ENCODE data around the gene LRMDA. TPM values are rescaled to one million over a fixed set of nuclear protein-coding genes. Genes with fewer than 3 reads are reported as not detected.

LRMDA gene
- not detected for total RNA-seq

DNA sequence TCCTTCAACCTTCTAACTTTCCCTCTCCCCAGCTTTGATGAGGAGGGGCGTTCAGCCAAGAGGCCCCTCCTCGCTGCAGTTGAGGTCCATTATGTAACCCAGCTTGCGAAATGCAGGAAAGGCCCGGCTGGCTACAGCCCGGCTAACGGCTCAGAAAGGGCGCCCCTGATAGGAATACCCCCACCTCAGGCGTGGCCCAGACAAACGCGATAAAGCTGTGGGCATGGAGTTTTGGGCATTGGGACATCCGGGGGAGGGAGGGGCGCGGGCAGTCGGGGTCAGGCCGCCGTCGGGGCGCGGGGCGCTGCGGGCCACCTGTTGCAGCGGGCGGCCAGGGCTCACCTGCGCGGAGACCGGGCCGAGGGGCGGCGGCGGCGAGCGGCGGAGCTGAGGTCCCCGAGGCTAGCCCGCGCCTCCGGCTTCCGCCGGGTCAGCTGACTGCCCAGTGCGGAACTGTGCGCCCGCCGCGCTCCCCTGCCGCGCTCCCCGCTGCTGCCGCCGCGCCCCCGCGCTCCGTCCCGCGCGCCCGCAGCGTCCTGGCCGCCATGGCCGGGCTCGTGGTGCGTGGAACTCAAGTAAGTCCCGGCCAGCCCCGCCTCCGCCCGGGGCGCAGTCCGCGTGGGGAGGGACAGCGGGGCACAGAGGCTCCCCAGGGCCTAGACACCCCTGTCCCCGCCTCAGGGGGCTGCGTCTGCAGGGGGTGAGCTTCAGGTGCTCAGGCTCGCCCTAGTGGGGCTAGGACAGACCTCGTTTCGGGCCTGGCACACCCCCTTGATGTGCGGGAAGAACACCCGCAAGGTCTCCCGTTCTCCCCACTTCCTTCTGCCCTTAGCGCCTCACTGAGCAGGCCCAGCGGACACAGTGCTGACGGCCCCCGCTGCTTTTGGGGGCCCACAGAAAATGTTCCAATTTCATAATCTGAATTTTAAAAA is at the start of gene LRMDA:
Gene LRMDA (plus strand): TSS at position 445 of the 932 bp plus-strand sequence.
- DNase-seq = no peak
- Mint-ChIP-seq H3K27me3 (peaks cover 53% of the 10 kb centered on the region), H3K4me1 (peaks cover 2% of the 10 kb centered on the region), H3K9me3 (no peaks in the 10 kb centered on the region), H3K36me3 (ENCODE audit: low read depth) (peaks cover 2% of the 10 kb centered on the region), H3K27ac (no peak within 1 kb of the TSS), H3K4me3 (no peak within 1 kb of the TSS)
- CTCF ChIA-PET = no interaction called here
- POLR2A ChIA-PET = no interaction called here

DNA sequence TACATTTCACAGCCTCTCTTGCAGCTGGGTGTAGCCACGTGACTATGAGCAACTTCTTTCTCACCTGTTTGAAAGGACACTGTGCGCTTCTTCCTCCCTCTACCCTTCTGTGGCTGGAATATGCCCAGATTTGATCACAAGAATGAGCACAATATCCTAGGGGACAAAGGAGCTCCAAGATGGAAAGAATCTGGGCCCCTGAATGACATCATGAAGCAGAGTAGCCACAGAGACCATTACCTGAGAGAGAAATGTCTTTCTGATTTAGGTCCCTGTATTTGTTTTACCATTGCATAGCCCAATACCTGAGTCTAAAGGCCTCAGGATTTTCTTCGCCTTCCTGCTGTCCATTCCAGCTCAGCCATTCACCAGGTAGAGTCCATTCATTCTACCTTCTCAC is 45.3 kb upstream of the LRMDA start:
- no peaks in the 10 kb centered on the region for H3K4me1 Mint-ChIP-seq
- CTCF ChIA-PET = no interaction called here

DNA sequence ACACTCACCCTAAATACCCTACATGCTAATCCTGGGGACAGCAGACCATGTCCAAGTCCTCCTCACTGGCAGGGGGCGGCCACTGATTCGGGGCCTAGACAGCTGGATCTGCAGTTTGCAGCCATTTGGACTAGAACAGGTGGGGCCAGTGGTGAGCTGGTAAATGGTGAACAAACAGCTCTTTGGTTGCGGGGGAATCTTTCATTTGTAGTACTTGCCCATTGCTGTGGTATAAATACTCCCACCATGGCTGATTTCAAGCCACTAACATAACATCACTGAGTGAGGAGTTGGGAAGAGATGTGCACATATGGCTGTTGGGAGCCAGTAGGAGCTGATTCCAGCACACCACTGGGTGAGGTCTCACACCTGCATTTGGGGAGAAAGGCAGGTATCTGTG is 43.3 kb upstream of the LRMDA start:
- Mint-ChIP-seq H3K36me3 (ENCODE audit: low read depth) (no peaks in the 10 kb centered on the region), H3K27ac (no peak overlapping the region), H3K9me3 (no peaks in the 10 kb centered on the region), H3K4me3 (no peak overlapping the region), H3K4me1 (no peaks in the 10 kb centered on the region), H3K27me3 (peaks cover 11% of the 10 kb centered on the region)
- ChIA-PET CTCF (no interaction called here), POLR2A (no interaction called here)
- DNase-seq = no peak

More for the DNA sequence above, 45.3 kb upstream of the LRMDA start:
- POLR2A ChIA-PET = no interaction called here
- H3K27me3 Mint-ChIP-seq = no peaks in the 10 kb centered on the region
- no peaks in the 10 kb centered on the region for H3K36me3 Mint-ChIP-seq (ENCODE audit: low read depth)
- H3K27ac Mint-ChIP-seq = no peak overlapping the region
- no peak overlapping the region for H3K4me3 Mint-ChIP-seq
- no peak for DNase-seq
- H3K9me3 Mint-ChIP-seq = no peaks in the 10 kb centered on the region

- peaks cover 28% of the 10 kb centered on the region for H3K27me3 Mint-ChIP-seq
- POLR2A ChIA-PET = no interaction called here
- no peak overlapping the region for H3K27ac Mint-ChIP-seq
- H3K4me1 Mint-ChIP-seq = peaks cover 5% of the 10 kb centered on the region
- no peak for DNase-seq
- CTCF ChIA-PET = no interaction called here
- no peaks in the 10 kb centered on the region for H3K9me3 Mint-ChIP-seq
- no peaks in the 10 kb centered on the region for H3K36me3 Mint-ChIP-seq (ENCODE audit: low read depth)
- no peak overlapping the region for H3K4me3 Mint-ChIP-seq
Measured at GRCh38 chr10:75390178-75390577, 41.2 kb upstream of the LRMDA start.

- H3K27me3 Mint-ChIP-seq = peaks cover 34% of the 10 kb centered on the region
Measured at GRCh38 chr10:75392271-75392670, 39.2 kb upstream of the LRMDA start.

DNA sequence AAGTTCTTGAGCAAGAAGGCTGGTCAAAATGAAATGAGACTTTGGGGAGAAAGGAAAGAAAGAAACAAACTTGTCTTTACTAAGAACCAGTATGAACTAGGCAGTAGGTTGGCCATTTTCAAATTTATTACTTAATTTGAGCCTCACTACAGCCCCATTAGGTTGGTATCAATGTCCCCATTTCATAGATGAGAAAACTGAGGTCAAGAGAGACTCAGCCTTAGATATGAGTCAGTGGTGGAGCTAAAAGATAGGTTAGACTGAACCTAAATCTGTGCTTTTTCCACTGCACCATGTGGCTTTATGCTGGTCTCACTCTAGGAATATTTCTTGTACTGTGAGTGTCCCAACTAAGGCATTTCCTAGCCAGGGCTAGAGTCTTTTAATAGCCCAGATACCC is 38.7 kb upstream of the LRMDA start:
- no peak overlapping the region for H3K4me3 Mint-ChIP-seq
- CTCF ChIA-PET = no interaction called here
- POLR2A ChIA-PET = no interaction called here
- H3K4me1 Mint-ChIP-seq = peaks cover 5% of the 10 kb centered on the region
- DNase-seq = no peak
- no peaks in the 10 kb centered on the region for H3K9me3 Mint-ChIP-seq
- peaks cover 39% of the 10 kb centered on the region for H3K27me3 Mint-ChIP-seq
- no peak overlapping the region for H3K27ac Mint-ChIP-seq
- H3K36me3 Mint-ChIP-seq (ENCODE audit: low read depth) = no peaks in the 10 kb centered on the region

More at GRCh38 chr10:75392271-75392670, 39.2 kb upstream of the LRMDA start:
- H3K27ac Mint-ChIP-seq = no peak overlapping the region
- ChIA-PET POLR2A (no interaction called here), CTCF (no interaction called here)
- H3K4me3 Mint-ChIP-seq = no peak overlapping the region
- peaks cover 5% of the 10 kb centered on the region for H3K4me1 Mint-ChIP-seq
- no peaks in the 10 kb centered on the region for H3K36me3 Mint-ChIP-seq (ENCODE audit: low read depth)
- H3K9me3 Mint-ChIP-seq = no peaks in the 10 kb centered on the region
- no peak for DNase-seq

DNA sequence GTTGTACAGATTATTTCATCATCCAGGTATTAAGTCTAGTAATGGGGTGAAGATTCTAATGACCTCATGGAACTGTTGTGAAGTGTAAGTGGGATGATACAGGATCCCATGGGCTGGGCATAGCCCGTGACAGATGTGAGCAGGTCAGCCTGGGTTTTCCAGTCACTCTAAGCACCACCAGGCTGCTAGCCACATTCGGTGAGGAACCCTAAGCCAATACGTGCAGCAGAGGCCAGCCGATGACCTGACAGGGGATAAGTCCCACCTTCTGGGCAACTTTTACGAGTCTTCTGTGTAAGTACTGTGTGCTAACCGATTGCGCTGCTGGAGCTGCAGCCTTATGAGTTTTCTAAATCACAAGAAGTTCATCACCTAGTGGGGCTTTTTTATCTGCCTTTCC is 37.2 kb upstream of the LRMDA start:
- Mint-ChIP-seq H3K9me3 (no peaks in the 10 kb centered on the region), H3K4me1 (peaks cover 5% of the 10 kb centered on the region), H3K27ac (no peak overlapping the region), H3K27me3 (peaks cover 44% of the 10 kb centered on the region), H3K36me3 (ENCODE audit: low read depth) (no peaks in the 10 kb centered on the region), H3K4me3 (no peak overlapping the region)
- ChIA-PET CTCF (no interaction called here), POLR2A (no interaction called here)
- DNase-seq = no peak

DNA sequence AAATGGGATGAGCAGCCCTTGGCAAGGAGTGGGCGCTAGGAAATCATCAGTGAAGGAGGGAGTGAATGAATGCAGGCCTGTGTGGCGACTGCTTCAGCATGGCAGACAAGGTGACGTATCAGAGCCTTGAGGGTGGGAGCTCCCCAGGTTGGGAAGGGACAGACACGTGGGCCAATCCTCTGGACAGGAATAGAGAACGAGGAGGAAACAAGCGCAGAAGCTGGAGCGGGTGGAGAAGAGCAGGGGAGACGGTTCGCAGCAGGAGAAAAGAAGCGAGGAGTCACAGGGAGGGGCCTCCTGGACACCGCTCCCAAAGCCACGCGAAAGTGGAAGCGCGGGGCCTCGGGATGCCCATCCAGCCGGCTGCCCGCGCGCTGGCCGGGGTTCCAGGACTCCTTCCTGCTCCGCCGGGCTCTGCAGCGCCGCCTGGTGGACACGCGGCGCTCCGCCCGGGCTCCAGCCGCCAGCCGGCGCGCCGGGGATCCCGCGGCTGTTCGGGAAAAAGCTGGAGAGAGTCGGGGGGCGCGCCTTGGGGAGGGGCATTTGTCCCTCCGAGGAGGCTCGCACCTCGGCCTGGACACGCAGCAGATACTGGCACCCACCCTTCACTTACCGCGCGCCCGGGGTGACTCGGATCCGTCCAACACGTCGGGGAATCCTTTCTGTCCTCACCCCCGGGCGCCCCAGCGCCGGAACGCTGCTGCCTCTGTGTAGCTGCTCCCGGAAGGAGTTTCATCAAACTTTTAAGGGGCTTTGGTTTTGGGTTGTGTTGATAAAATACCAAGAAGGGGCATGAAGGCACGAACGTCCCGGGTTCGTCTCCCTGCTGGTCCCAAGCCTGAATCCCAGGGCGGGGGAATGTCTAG is 36.1 kb upstream of the LRMDA start:
- peaks cover 8% of the 10 kb centered on the region for H3K4me1 Mint-ChIP-seq
- CTCF ChIA-PET = no interaction called here
- no peaks in the 10 kb centered on the region for H3K36me3 Mint-ChIP-seq (ENCODE audit: low read depth)
- no peaks in the 10 kb centered on the region for H3K9me3 Mint-ChIP-seq
- POLR2A ChIA-PET = no interaction called here
- DNase-seq = peak; percentile 17
- no peak overlapping the region for H3K4me3 Mint-ChIP-seq
- peaks cover 49% of the 10 kb centered on the region for H3K27me3 Mint-ChIP-seq
- no peak overlapping the region for H3K27ac Mint-ChIP-seq

GRCh38 chr10:75395932-75396630 is 35.3 kb upstream of the LRMDA start:
- peaks cover 57% of the 10 kb centered on the region for H3K27me3 Mint-ChIP-seq
- CTCF ChIA-PET = no interaction called here
- peaks cover 14% of the 10 kb centered on the region for H3K4me1 Mint-ChIP-seq
- no peaks in the 10 kb centered on the region for H3K9me3 Mint-ChIP-seq
- POLR2A ChIA-PET = no interaction called here
- no peaks in the 10 kb centered on the region for H3K36me3 Mint-ChIP-seq (ENCODE audit: low read depth)
- DNase-seq = no peak
- no peak overlapping the region for H3K4me3 Mint-ChIP-seq
- H3K27ac Mint-ChIP-seq = no peak overlapping the region

DNA sequence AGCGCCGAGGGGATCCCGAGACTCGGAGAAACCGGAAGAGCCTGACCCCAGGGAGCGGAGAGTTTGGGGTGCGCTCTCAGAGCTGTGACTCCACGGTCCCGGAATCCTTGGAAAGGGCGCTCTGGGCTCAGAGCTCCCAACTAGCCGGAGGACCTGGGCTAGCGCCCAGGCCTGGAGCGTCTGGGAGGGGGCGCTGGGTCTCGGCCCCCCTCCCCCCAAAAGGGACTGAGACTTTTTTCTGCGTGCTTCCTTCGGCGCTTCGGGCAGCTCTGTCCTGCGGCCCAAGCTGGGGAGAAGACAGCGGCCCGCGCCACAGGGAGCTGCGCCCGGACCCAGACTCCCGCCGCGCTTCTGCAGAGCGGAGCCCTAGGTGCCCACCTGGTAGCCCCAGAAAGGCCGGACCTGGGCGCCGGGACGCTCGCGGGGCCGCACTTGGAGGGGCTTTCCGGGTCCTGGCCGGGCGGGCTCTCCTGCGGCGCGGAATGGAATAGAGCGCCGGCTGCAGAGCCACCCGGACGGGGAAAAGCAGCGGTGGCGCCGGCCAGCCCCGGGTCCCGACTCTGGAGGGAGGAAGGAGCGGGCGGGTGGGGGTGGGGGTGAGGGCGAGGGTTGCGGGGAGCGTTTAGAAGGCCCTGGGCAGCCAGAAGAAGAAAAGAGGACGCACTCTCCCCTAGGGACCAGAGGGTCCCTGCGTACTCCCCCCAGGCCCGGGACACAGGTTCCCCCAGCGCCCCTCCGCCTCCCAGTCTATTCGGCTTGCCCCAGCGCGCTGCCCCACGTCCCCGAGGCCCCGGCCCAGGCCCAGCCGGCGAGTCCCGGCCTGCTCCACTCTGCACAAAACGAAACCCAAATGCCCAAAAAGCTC is 34.6 kb upstream of the LRMDA start:
- DNase-seq = no peak
- H3K27ac Mint-ChIP-seq = no peak overlapping the region
- peaks cover 15% of the 10 kb centered on the region for H3K4me1 Mint-ChIP-seq
- POLR2A ChIA-PET = no interaction called here
- CTCF ChIA-PET = no interaction called here
- H3K36me3 Mint-ChIP-seq (ENCODE audit: low read depth) = no peaks in the 10 kb centered on the region
- peaks cover 54% of the 10 kb centered on the region for H3K27me3 Mint-ChIP-seq
- no peaks in the 10 kb centered on the region for H3K9me3 Mint-ChIP-seq
- no peak overlapping the region for H3K4me3 Mint-ChIP-seq

DNA sequence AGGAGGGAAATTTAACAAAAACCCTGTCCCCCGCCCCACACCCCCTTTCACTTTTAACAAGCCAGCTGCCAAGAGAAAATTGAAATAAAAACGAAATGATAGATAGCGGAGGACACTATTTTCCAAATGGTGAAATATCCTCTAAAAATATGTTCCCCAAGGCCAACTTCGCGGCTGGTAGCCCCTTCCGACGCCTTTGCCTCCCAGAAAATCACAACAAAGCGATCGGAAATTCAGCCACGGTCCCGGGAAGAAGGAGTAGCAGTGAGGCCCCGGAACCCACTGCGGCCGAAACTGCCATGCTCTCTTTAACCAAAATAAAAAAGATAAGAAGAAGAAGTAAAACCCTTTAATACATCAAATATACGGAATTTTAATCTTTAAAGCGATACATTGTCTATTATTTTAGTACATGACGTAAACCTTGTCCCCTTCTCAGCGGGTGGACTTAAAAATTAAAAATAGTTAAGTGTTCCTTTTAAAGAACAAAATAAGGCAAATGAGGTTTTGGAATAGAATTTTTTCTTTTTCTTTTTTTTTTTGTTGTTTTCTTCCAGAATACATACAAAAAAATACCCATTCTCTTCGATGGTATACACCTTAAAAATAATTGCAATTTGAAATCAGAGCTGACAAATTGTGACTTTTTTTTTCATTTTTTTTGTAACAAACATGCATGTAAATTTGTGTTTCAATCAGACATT is 33.8 kb upstream of the LRMDA start:
- POLR2A ChIA-PET = no interaction called here
- H3K27me3 Mint-ChIP-seq = peaks cover 56% of the 10 kb centered on the region
- no peak overlapping the region for H3K4me3 Mint-ChIP-seq
- no peak overlapping the region for H3K27ac Mint-ChIP-seq
- H3K4me1 Mint-ChIP-seq = peaks cover 22% of the 10 kb centered on the region
- no peaks in the 10 kb centered on the region for H3K36me3 Mint-ChIP-seq (ENCODE audit: low read depth)
- H3K9me3 Mint-ChIP-seq = no peaks in the 10 kb centered on the region
- CTCF ChIA-PET = no interaction called here
- DNase-seq = no peak

- no peaks in the 10 kb centered on the region for H3K9me3 Mint-ChIP-seq
- H3K27ac Mint-ChIP-seq = no peak overlapping the region
- CTCF ChIA-PET = no interaction called here
- no peak overlapping the region for H3K4me3 Mint-ChIP-seq
- no peak for DNase-seq
- POLR2A ChIA-PET = no interaction called here
- peaks cover 60% of the 10 kb centered on the region for H3K27me3 Mint-ChIP-seq
- H3K4me1 Mint-ChIP-seq = peaks cover 28% of the 10 kb centered on the region
- H3K36me3 Mint-ChIP-seq (ENCODE audit: low read depth) = peaks cover 2% of the 10 kb centered on the region
Measured at GRCh38 chr10:75398200-75398691, 33.2 kb upstream of the LRMDA start.

Data from activated CD4-positive, alpha-beta T cell treated with anti-CD3 and anti-CD28 coated beads, Interleukin-2, amount 10 ng/mL, durations not matched to agents 7 days and 5 days (primary cell).